ENCODE results near the gene WDR93.

The WDR93 gene

DNA sequence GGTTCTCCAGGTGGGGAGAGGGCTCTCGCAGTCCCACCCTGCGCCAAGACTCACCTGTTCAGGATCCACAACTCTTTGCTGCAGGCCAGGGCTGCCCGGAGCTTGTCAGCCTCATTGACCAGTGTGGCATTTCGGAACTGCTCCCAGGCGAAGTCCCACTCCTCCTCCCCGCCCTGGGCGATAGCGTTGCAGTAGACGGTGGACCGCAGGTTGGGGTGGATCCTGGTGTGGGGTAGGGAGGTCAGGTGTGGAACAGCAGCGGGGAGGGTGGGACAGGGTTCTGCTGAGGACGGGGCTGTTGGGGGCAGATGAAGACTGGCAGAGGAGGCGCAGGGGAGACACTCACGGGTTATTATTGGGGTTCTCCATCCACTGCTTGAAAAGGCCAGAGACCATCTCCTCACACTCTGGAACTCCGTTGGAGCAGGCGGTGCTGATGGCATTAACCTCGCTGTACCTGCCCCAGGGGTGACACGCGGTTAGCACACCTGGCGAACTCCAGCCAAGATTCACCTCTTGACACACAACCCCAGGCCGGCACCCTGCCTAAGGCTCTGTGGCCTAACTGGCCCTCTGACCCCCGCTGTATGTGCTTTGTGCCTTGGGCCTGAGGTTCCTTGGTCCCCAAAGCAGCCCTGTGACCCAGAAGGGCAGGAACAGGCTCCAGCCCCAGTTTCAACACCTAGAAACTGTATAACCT is 101.6 kb downstream of the WDR93 start:
- DNase-seq (ENCODE audit: low read depth) = no peak

Measured in non-pigmented ciliary epithelial cell (primary cell).